Osteocyte (in vitro differentiated cells): ENCODE results near the gene IRF7. TPM values are rescaled to one million over a fixed set of nuclear protein-coding genes. Genes with fewer than 3 reads are reported as not detected.

ENCODE experiments used
- DNase-seq: peaks from one replicate; pipeline ENCODE4 v3.0.0; 2021; ENCODE audit warnings: mixed read lengths; ENCODE audit not compliant: unreplicated experiment; ENCODE audit errors: extremely low spot score
- H3K27ac Mint-ChIP-seq: one replicate; pipeline ENCODE4 v1.8.0; 2021; ENCODE audit warnings: mild to moderate bottlenecking, mixed read lengths; ENCODE audit not compliant: unreplicated experiment
- H3K27me3 Mint-ChIP-seq: one replicate; pipeline ENCODE4 v1.8.0; 2021; ENCODE audit warnings: mixed read lengths; ENCODE audit not compliant: unreplicated experiment
- H3K36me3 Mint-ChIP-seq: one replicate; pipeline ENCODE4 v1.8.0; 2021; ENCODE audit warnings: mixed read lengths; ENCODE audit not compliant: unreplicated experiment
- H3K4me1 Mint-ChIP-seq: one replicate; pipeline ENCODE4 v1.8.0; 2021; ENCODE audit warnings: mixed read lengths; ENCODE audit not compliant: unreplicated experiment
- H3K4me3 Mint-ChIP-seq: one replicate; pipeline ENCODE4 v1.8.0; 2021; ENCODE audit warnings: mild to moderate bottlenecking, moderate library complexity, mixed read lengths; ENCODE audit not compliant: unreplicated experiment
- H3K9me3 Mint-ChIP-seq: one replicate; pipeline ENCODE4 v1.8.0; 2021; ENCODE audit warnings: mixed read lengths; ENCODE audit not compliant: unreplicated experiment
- total RNA-seq: library from RNA; stranded (reverse); gene quantifications from 2 replicates; pipeline ENCODE4 v1.2.1, GENCODE V29; 2021
- TF ChIP-seq, protein P1 (sequence below): fragments of 200-600 bp; sonication (generic); IDR thresholded peaks from 2 replicates; pipeline ENCODE4 v1.5.0; 2021; ENCODE audit warnings: antibody characterized with exemption, mild to moderate bottlenecking, moderate library complexity

The IRF7 gene
- total RNA-seq, 1 donor from 2014 or later: 15.4 TPM

DNA sequence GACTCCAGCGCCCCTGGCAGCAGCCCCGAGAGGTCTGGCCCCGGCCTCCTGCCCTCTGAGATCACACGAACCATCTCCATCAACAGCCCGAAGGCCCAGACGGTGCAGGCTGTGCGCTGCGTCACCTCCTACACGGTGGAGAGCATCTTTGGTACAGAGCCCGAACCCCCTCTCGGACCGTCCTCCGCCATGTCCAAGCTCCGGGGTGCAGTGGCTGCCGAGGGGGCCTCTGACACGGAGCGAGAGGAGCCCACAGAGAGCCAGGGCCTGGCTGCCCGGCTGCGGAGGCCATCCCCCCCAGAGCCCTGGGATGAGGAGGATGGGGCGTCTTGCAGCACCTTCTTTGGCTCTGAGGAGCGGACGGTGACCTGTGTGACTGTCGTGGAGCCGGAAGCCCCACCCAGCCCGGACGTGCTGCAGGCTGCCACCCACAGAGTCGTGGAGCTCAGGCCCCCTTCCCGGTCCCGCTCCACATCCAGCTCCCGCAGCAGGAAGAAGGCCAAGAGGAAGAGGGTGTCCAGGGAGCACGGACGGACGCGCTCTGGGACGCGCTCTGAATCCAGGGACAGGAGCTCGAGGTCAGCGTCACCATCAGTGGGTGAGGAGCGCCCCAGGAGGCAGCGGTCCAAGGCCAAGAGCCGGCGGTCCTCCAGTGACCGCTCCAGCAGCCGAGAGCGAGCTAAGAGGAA lies 7.6 kb downstream of the IRF7 start:
- H3K4me1 Mint-ChIP-seq: peaks cover 2% of the 10 kb centered on the region
- H3K27ac Mint-ChIP-seq: no peak overlapping the region
- H3K27me3 Mint-ChIP-seq: no peaks in the 10 kb centered on the region
- H3K4me3 Mint-ChIP-seq: no peak overlapping the region
- no peak for DNase-seq
- no peaks in the 10 kb centered on the region for H3K9me3 Mint-ChIP-seq
- peaks cover 35% of the 10 kb centered on the region for H3K36me3 Mint-ChIP-seq
- TF ChIP-seq, protein P1, sequence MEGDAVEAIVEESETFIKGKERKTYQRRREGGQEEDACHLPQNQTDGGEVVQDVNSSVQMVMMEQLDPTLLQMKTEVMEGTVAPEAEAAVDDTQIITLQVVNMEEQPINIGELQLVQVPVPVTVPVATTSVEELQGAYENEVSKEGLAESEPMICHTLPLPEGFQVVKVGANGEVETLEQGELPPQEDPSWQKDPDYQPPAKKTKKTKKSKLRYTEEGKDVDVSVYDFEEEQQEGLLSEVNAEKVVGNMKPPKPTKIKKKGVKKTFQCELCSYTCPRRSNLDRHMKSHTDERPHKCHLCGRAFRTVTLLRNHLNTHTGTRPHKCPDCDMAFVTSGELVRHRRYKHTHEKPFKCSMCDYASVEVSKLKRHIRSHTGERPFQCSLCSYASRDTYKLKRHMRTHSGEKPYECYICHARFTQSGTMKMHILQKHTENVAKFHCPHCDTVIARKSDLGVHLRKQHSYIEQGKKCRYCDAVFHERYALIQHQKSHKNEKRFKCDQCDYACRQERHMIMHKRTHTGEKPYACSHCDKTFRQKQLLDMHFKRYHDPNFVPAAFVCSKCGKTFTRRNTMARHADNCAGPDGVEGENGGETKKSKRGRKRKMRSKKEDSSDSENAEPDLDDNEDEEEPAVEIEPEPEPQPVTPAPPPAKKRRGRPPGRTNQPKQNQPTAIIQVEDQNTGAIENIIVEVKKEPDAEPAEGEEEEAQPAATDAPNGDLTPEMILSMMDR: no peak

DNA sequence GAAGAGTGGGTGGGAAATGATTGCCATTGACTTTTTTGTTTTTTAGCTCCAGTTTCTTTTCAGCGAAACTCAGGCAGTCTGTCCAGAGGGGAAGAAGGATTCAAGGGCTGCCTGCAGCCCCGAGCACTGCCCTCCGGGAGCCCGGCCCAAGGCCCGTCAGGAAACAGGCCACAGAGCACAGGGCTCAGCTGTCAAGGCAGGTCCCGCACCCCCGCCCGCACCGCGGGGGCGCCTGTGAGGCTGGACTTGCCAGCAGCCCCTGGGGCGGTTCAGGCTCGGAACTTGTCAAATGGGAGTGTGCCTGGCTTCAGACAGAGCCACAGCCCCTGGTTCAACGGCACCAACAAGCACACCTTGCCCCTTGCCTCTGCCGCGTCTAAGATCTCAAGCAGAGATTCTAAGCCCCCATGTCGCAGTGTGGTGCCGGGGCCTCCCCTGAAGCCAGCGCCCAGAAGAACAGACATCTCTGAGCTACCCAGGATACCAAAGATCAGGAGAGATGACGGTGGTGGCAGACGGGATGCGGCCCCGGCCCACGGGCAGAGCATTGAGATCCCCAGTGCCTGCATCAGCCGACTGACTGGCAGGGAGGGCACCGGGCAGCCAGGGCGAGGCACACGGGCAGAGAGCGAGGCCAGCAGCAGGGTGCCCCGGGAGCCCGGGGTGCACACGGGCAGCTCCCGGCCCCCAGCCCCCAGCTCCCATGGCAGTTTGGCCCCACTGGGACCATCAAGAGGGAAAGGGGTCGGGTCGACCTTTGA lies 8.6 kb downstream of the IRF7 start:
- peaks cover 31% of the 10 kb centered on the region for H3K36me3 Mint-ChIP-seq
- no peaks in the 10 kb centered on the region for H3K9me3 Mint-ChIP-seq
- H3K4me3 Mint-ChIP-seq: no peak overlapping the region
- no peak for DNase-seq
- TF ChIP-seq, protein P1: no peak
- H3K27ac Mint-ChIP-seq: no peak overlapping the region
- H3K27me3 Mint-ChIP-seq: no peaks in the 10 kb centered on the region
- H3K4me1 Mint-ChIP-seq: peaks cover 2% of the 10 kb centered on the region

DNA sequence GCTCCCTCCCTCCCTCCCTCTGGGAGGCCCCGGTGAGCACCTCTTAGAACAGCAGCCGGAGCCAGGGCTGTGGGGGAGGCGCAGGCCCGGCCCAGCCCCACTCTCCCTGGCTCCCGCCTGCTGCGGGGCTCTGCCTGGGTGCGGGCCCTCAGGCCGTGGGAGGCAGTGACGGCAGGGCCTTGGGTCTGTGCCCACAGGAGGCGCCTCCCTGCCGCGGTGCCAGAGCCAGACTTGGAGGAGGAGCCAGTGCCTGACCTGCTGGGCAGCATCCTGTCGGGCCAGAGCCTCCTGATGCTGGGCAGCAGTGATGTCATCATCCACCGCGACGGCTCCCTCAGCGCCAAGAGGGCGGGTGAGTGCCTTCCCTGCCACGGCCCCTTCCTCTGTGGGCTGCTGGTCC lies 9.5 kb downstream of the IRF7 start:
- Mint-ChIP-seq H3K27me3 (no peaks in the 10 kb centered on the region), H3K9me3 (no peaks in the 10 kb centered on the region), H3K4me3 (no peak overlapping the region), H3K36me3 (peaks cover 36% of the 10 kb centered on the region), H3K4me1 (no peaks in the 10 kb centered on the region), H3K27ac (no peak overlapping the region)
- TF ChIP-seq, protein P1: no peak
- DNase-seq: no peak

DNA sequence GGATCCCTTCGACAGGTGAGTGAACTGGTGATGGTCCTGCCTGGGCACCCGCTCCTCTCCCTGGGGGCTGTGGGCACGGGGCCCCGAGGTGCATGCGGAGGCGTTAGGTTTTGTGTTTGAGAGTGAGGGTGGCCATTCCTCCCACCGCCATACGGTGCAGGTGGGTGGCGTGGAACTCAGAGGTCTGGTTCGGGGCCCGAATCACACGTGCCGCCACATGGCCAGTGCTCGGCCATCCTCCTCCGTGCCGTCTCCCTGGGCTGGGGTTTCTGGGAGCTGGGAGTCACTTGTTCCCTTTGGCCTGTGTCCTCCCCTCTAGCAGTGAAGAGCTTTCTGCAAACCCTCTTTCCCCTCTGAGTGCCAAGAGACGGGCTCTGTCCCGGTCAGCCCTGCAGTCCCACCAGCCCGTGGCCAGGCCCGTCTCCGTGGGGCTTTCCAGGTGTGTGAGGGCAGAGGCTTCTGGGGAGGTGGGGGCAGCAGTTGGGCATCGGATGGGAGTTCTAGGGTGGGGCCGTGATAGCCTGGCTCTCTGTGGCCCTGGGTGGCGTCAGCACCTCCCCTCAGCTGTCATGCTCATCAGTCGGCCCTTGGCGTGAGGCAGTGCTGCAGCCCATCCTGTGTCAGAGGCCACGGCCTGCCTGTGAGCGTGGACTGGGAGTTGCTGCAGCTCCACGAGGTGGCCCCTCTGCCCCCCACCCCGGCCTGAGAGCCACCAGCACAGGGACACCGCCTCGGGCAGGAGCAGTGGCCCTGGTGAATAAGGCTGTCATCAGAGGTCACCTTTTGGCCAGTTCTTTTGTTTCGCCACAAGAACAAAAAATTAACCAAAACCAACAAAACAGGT lies 10.2 kb downstream of the IRF7 start:
- TF ChIP-seq, protein P1: no peak
- no peak for DNase-seq
- Mint-ChIP-seq H3K9me3 (no peaks in the 10 kb centered on the region), H3K4me3 (no peak overlapping the region), H3K27ac (no peak overlapping the region), H3K36me3 (peaks cover 32% of the 10 kb centered on the region), H3K27me3 (no peaks in the 10 kb centered on the region), H3K4me1 (no peaks in the 10 kb centered on the region)

DNA sequence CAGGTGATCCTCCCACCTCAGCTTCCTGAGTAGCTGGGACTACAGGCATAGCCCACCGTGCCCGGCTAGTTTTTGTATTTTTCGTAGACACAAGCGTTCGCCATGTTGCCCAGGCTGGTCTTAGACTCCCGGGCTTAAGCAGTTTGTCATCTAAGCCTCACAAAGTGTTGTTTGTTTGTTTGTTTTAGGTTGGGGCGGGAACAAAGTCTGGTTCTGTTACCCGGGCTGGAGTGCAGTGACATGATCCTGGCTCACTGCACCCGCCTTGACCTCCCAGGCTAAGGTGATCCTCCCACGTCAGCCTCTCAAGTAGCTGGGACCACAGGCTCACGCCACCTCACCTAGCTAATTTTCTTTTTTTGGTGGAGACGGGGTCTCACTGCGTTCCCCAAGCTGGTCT lies 12.6 kb downstream of the IRF7 start:
- no peaks in the 10 kb centered on the region for H3K27me3 Mint-ChIP-seq
- peaks cover 36% of the 10 kb centered on the region for H3K36me3 Mint-ChIP-seq
- H3K9me3 Mint-ChIP-seq: no peaks in the 10 kb centered on the region
- DNase-seq: no peak
- H3K27ac Mint-ChIP-seq: no peak overlapping the region
- H3K4me1 Mint-ChIP-seq: no peaks in the 10 kb centered on the region
- TF ChIP-seq, protein P1: no peak
- H3K4me3 Mint-ChIP-seq: no peak overlapping the region
